B cell (primary cell): ENCODE results near the gene UBE2O. TPM values are rescaled to one million over a fixed set of nuclear protein-coding genes. Genes with fewer than 3 reads are reported as not detected.

Experiments
- ATAC-seq: fragments of 200-7000 bp; cut with Tn5 transposase; one replicate; pipeline ENCODE4 v1.10.0; 2021; ENCODE audit warnings: low read depth, mild to moderate bottlenecking, moderate number of reproducible peaks, moderate library complexity
- CTCF ChIA-PET: fragments of 350-600 bp; sonication (Branson Sonifier 250); formaldehyde crosslinking; loops from one replicate; lab custom pipeline; 2021; ENCODE audit warnings: antibody characterized with exemption, inconsistent platforms; lab: Charles Lee
- POLR2A ChIA-PET: fragments of 350-600 bp; sonication (Branson Sonifier 250); formaldehyde crosslinking; loops from one replicate; lab custom pipeline; 2021; ENCODE audit warnings: antibody characterized with exemption; lab: Charles Lee
- DNase-seq: peaks from one replicate; pipeline ENCODE4 v3.0.0; 2013
- H2AFZ ChIP-seq: 2 replicates; pipeline ENCODE4 v1.6.1; 2012; ENCODE audit warnings: mild to moderate bottlenecking, low read depth, low read length; ENCODE audit not compliant: insufficient read depth, poor library complexity, severe bottlenecking
- H3K27ac ChIP-seq, 2 donors: 1 replicate in 1 of 2; 2 replicates in 1 of 2; pipeline ENCODE4 v1.5.1; 2012 to 2013; ENCODE audit warnings: low read length in 2 of 2, mild to moderate bottlenecking in 2 of 2, moderate library complexity in 1 of 2
- H3K27me3 ChIP-seq, 4 experiments: fragments of 200-600 bp in 1 of 4; sonication (generic) in 1 of 4; replicated peaks in 1 of 4; 1 replicate in 2 of 4; 2 replicates in 2 of 4; pipeline versions ENCODE4 v1.6.1 to v1.7.0; 2013 to 2016; ENCODE audit warnings: low read length in 3 of 4, mild to moderate bottlenecking in 2 of 4, mixed read lengths in 1 of 4, moderate library complexity in 1 of 4; ENCODE audit not compliant: insufficient read depth in 4 of 4, control insufficient read depth in 3 of 4; ENCODE audit errors: control extremely low read depth in 1 of 4
- H3K36me3 ChIP-seq, 2 experiments: replicated peaks in 1 of 2; 1 replicate in 1 of 2; 2 replicates in 1 of 2; pipeline versions ENCODE4 v1.6.1 to v1.7.1; 2013; ENCODE audit warnings: low read length in 1 of 2; ENCODE audit not compliant: insufficient read depth in 2 of 2, control insufficient read depth in 1 of 2; ENCODE audit errors: control extremely low read depth in 1 of 2, extremely low read depth in 1 of 2
- H3K4me1 ChIP-seq, 2 donors: fragments of 200-600 bp in 1 of 2; sonication (generic) in 1 of 2; 1 replicate in 1 of 2; 2 replicates in 1 of 2; pipeline versions ENCODE4 v1.5.1 to v1.6.1; 2013 to 2017; ENCODE audit warnings: low read length in 2 of 2; ENCODE audit not compliant: control insufficient read depth in 2 of 2, insufficient read depth in 2 of 2
- H3K4me2 ChIP-seq: replicated peaks from 2 replicates; pipeline ENCODE3; 2012; ENCODE audit warnings: mild to moderate bottlenecking, low read depth, low read length; ENCODE audit not compliant: poor library complexity, severe bottlenecking
- H3K4me3 ChIP-seq, 5 experiments: fragments of 200-600 bp in 1 of 5; sonication (generic) in 1 of 5; 1 replicate in 3 of 5; 2 replicates in 2 of 5; pipeline versions ENCODE4 v1.5.1 to v1.7.0; 2011 to 2016; ENCODE audit warnings: low read length in 4 of 5, mild to moderate bottlenecking in 4 of 5, low read depth in 2 of 5, control low read depth in 1 of 5, moderate library complexity in 1 of 5; ENCODE audit not compliant: insufficient read depth in 1 of 5; ENCODE audit errors: control extremely low read depth in 1 of 5, extremely low read depth in 1 of 5
- H3K79me2 ChIP-seq: fragments of 200-600 bp; sonication (generic); one replicate; pipeline ENCODE4 v1.6.0; 2016; ENCODE audit warnings: low read length; ENCODE audit not compliant: control insufficient read depth, insufficient read depth
- H3K9ac ChIP-seq: fragments of 200-600 bp; sonication (generic); 2 replicates; pipeline ENCODE4 v1.6.1; 2017; ENCODE audit warnings: mild to moderate bottlenecking, low read length, moderate library complexity
- H3K9me3 ChIP-seq, 3 donors: one replicate each; pipeline versions ENCODE4 v1.6.1 to v1.7.1; 2013; ENCODE audit warnings: low read length in 2 of 3; ENCODE audit not compliant: control insufficient read depth in 2 of 3, insufficient read depth in 1 of 3; ENCODE audit errors: control extremely low read depth in 1 of 3
- H4K20me1 ChIP-seq: 2 replicates; pipeline ENCODE4 v1.6.0; 2012; ENCODE audit warnings: mild to moderate bottlenecking, low read length; ENCODE audit not compliant: insufficient read depth, control insufficient read depth, poor library complexity, severe bottlenecking
- H3K27ac Mint-ChIP-seq: one replicate; pipeline ENCODE4 v1.8.0; 2021; ENCODE audit warnings: mixed read lengths
- H3K27me3 Mint-ChIP-seq: one replicate; pipeline ENCODE4 v1.8.0; 2021; ENCODE audit warnings: mixed read lengths
- H3K4me1 Mint-ChIP-seq: one replicate; pipeline ENCODE4 v1.8.0; 2021; ENCODE audit warnings: mixed read lengths
- H3K4me3 Mint-ChIP-seq: one replicate; pipeline ENCODE4 v1.8.0; 2021; ENCODE audit warnings: mixed read lengths
- H3K9me3 Mint-ChIP-seq: one replicate; pipeline ENCODE4 v1.8.0; 2022; ENCODE audit warnings: mixed read lengths; ENCODE audit not compliant: insufficient read depth
- CTCF ChIP-seq: fragments of 200-600 bp; IDR thresholded peaks from one replicate; pipeline ENCODE4 v1.8.0; 2022; ENCODE audit warnings: antibody characterized with exemption, mild to moderate bottlenecking
- EZH2 ChIP-seq: IDR thresholded peaks from 2 replicates; pipeline ENCODE4 v1.6.1; 2012; ENCODE audit warnings: borderline replicate concordance, low read depth, mild to moderate bottlenecking, moderate library complexity, low read length; ENCODE audit not compliant: insufficient read depth, poor library complexity, severe bottlenecking
- WGBS: methylation state at CpG from one replicate; pipeline ENCODE4 v1.1.5; 2013; ENCODE audit warnings: missing lambda C conversion rate; ENCODE audit not compliant: insufficient coverage; 5-methylcytosine and 5-hydroxymethylcytosine counted together
- intact Hi-C: fragments of 100-400 bp; cut with micrococcal nuclease; formaldehyde crosslinking; loops from one replicate; pipeline ENCODE4 v1.10.0; 2022
- polyA plus RNA-seq: library from polyadenylated mRNA; depleted of rRNA; stranded (reverse); fragments of >200 nt; gene quantifications from 2 replicates; pipeline ENCODE4 v1.2.3, GENCODE V29; 2012
- total RNA-seq, 2 donors: library from RNA; stranded (reverse); fragments of 120-200 nt in 1 of 2; gene quantifications; 1 replicate in 1 of 2; 2 replicates in 1 of 2; pipeline versions ENCODE4 v1.2.3 to v1.2.4, GENCODE V29; 2013 to 2022

UBE2O gene
- total and polyA plus RNA-seq, 2 donors (not counting 1 experiment from before 2014, with no cell fraction given) = 41.3 to 54.0 TPM

GRCh38 chr17:76369379-76369778 is 83.6 kb downstream of the UBE2O start:
- no peak overlapping the region for H3K27ac Mint-ChIP-seq
- CTCF ChIA-PET = interaction anchor here (1.5 to 3.9 kb wide), 2 partner anchors 12 to 28 kb away, joined by 3 to 20 read pairs; no protein-coding TSS in a partner anchor

GRCh38 chr17:76368545-76368944 is 84.4 kb downstream of the UBE2O start:
- Histone ChIP-seq H3K9ac (no peak overlapping the region), H3K4me1 (no peaks in the 10 kb centered on the region), H3K27ac (no peak overlapping the region), H4K20me1 (no peaks in the 10 kb centered on the region), H3K4me3 (no peak overlapping the region), H3K9me3 (no peaks in the 10 kb centered on the region), H2AFZ (no peak overlapping the region), H3K79me2 (no peaks in the 10 kb centered on the region), H3K4me2 (no peak overlapping the region), H3K27me3 (peaks cover 0 to 6% (median 0%) of the 10 kb centered on the region in 4 experiments), H3K36me3 (no peaks in the 10 kb centered on the region)
- no peak for DNase-seq
- 70% methylated on average over 6 of the region's 11 CpGs for WGBS
- intact Hi-C loops = no loop called here
- ChIA-PET POLR2A (no interaction called here), CTCF (interaction anchor here (3.9 kb wide), 1 partner anchor 29 kb away, joined by 20 read pairs; no protein-coding TSS in a partner anchor)
- peaks cover 6% of the 10 kb centered on the region for H3K27me3 Mint-ChIP-seq
- ATAC-seq = no peak
- H3K9me3 Mint-ChIP-seq = no peaks in the 10 kb centered on the region
- TF ChIP-seq CTCF (no peak), EZH2 (no peak)
- no peaks in the 10 kb centered on the region for H3K4me1 Mint-ChIP-seq
- no peak overlapping the region for H3K27ac Mint-ChIP-seq
- no peak overlapping the region for H3K4me3 Mint-ChIP-seq

More at GRCh38 chr17:76369379-76369778, 83.6 kb downstream of the UBE2O start:
- no peak overlapping the region for H3K9ac ChIP-seq
- intact Hi-C loops = no loop called here
- no peak overlapping the region for H3K27ac ChIP-seq
- no peaks in the 10 kb centered on the region for H4K20me1 ChIP-seq
- no peak for ATAC-seq
- no peaks in the 10 kb centered on the region for H3K36me3 ChIP-seq
- no peaks in the 10 kb centered on the region for H3K4me1 Mint-ChIP-seq
- no peaks in the 10 kb centered on the region for H3K4me1 ChIP-seq
- no peak overlapping the region for H2AFZ ChIP-seq
- TF ChIP-seq EZH2 (no peak), CTCF (no peak)
- peaks cover 0 to 6% (median 0%) of the 10 kb centered on the region in 4 experiments for H3K27me3 ChIP-seq
- H3K4me3 Mint-ChIP-seq = no peak overlapping the region
- H3K27me3 Mint-ChIP-seq = peaks cover 9% of the 10 kb centered on the region
- no peak overlapping the region for H3K4me2 ChIP-seq
- H3K9me3 ChIP-seq = no peaks in the 10 kb centered on the region
- DNase-seq = no peak
- H3K79me2 ChIP-seq = no peaks in the 10 kb centered on the region
- WGBS = 99% methylated on average over 7 of the region's 10 CpGs
- POLR2A ChIA-PET = no interaction called here
- no peaks in the 10 kb centered on the region for H3K9me3 Mint-ChIP-seq
- no peak overlapping the region for H3K4me3 ChIP-seq
